NCI-H345 (cell line): ENCODE measurements around the gene HIGD1A.

ENCODE experiments used
- DNase-seq: peaks from one replicate; lab custom pipeline; 2025; lab: John Stamatoyannopoulos, UW

Gene HIGD1A

GRCh38 chr3:42753757-42754156, 50.5 kb downstream of the HIGD1A start:
- no peak for DNase-seq

GRCh38 chr3:42752961-42753360, 51.3 kb downstream of the HIGD1A start:
- DNase-seq, result no peak

- DNase-seq, result no peak
Measured at GRCh38 chr3:42752441-42752840, 51.8 kb downstream of the HIGD1A start.

- DNase-seq, result no peak
Measured at GRCh38 chr3:42751609-42752008, 52.7 kb downstream of the HIGD1A start.

- DNase-seq, result no peak
Measured at GRCh38 chr3:42750834-42751233, 53.5 kb downstream of the HIGD1A start.

GRCh38 chr3:42749753-42750231, 54.5 kb downstream of the HIGD1A start:
- no peak for DNase-seq

- DNase-seq, result no peak
Measured at GRCh38 chr3:42749025-42749752, 55.1 kb downstream of the HIGD1A start.

- no peak for DNase-seq
Measured at GRCh38 chr3:42747581-42747980, 56.7 kb downstream of the HIGD1A start.

GRCh38 chr3:42746455-42747450, 57.5 kb downstream of the HIGD1A start:
- DNase-seq, result no peak

GRCh38 chr3:42745776-42746454, 58.4 kb downstream of the HIGD1A start:
- no peak for DNase-seq

GRCh38 chr3:42745291-42745745, 59.0 kb downstream of the HIGD1A start:
- no peak for DNase-seq

- no peak for DNase-seq
Measured at GRCh38 chr3:42743204-42743995, 60.9 kb downstream of the HIGD1A start.

- DNase-seq, result no peak
Measured at GRCh38 chr3:42742688-42743087, 61.6 kb downstream of the HIGD1A start.

GRCh38 chr3:42742259-42742658, 62.0 kb downstream of the HIGD1A start:
- DNase-seq, result no peak

GRCh38 chr3:42741796-42742195, 62.5 kb downstream of the HIGD1A start:
- no peak for DNase-seq

GRCh38 chr3:42739401-42740158, 64.7 kb downstream of the HIGD1A start:
- DNase-seq, result no peak

- no peak for DNase-seq
Measured at GRCh38 chr3:42736531-42736930, 67.8 kb downstream of the HIGD1A start.

GRCh38 chr3:42736081-42736480, 68.2 kb downstream of the HIGD1A start:
- no peak for DNase-seq

GRCh38 chr3:42735615-42736014, 68.7 kb downstream of the HIGD1A start:
- DNase-seq, result no peak

GRCh38 chr3:42735019-42735418, 69.3 kb downstream of the HIGD1A start:
- DNase-seq, result no peak
